NCI-H146 treated with DMSO at 0.1 percent for 48 hours (cell line): ENCODE data around the gene PRKAG2.
"Not testable (repeated sequence)": the region's sequence is repeated elsewhere in the genome, so short reads cannot be mapped to it uniquely, and the experiment has no call there.

ENCODE experiments used
- DNase-seq: peaks from one replicate; lab custom pipeline; 2025; ENCODE audit not compliant: unreplicated experiment; lab: John Stamatoyannopoulos, UW

The PRKAG2 gene

GRCh38 chr7:151837285-151838042, 39.5 kb downstream of the PRKAG2 start:
- DNase-seq: no peak

GRCh38 chr7:151836927-151837205, 40.0 kb downstream of the PRKAG2 start:
- DNase-seq: no peak

GRCh38 chr7:151836191-151836926, 40.6 kb downstream of the PRKAG2 start:
- DNase-seq: no peak

- DNase-seq: no peak
Measured at GRCh38 chr7:151835636-151836035, 41.3 kb downstream of the PRKAG2 start.

GRCh38 chr7:151834271-151835035, 42.5 kb downstream of the PRKAG2 start:
- no peak for DNase-seq

GRCh38 chr7:151833691-151834090, 43.2 kb downstream of the PRKAG2 start:
- no peak for DNase-seq

GRCh38 chr7:151833213-151833651, 43.7 kb downstream of the PRKAG2 start:
- no peak for DNase-seq

GRCh38 chr7:151832656-151833055, 44.3 kb downstream of the PRKAG2 start:
- DNase-seq: no peak

GRCh38 chr7:151832138-151832537, 44.8 kb downstream of the PRKAG2 start:
- no peak for DNase-seq

- no peak for DNase-seq
Measured at GRCh38 chr7:151831606-151832005, 45.3 kb downstream of the PRKAG2 start.

GRCh38 chr7:151830121-151830830, 46.6 kb downstream of the PRKAG2 start:
- no peak for DNase-seq

GRCh38 chr7:151829707-151830106, 47.2 kb downstream of the PRKAG2 start:
- no peak for DNase-seq

GRCh38 chr7:151827620-151828019, 49.3 kb downstream of the PRKAG2 start:
- no peak for DNase-seq

GRCh38 chr7:151826316-151826715, 50.6 kb downstream of the PRKAG2 start:
- DNase-seq: not testable (repeated sequence)

GRCh38 chr7:151825721-151826120, 51.2 kb downstream of the PRKAG2 start:
- DNase-seq: no peak

GRCh38 chr7:151824373-151824933, 52.5 kb downstream of the PRKAG2 start:
- no peak for DNase-seq

GRCh38 chr7:151823566-151824372, 53.1 kb downstream of the PRKAG2 start:
- DNase-seq: no peak

- DNase-seq: no peak
Measured at GRCh38 chr7:151822541-151823181, 54.3 kb downstream of the PRKAG2 start.

- DNase-seq: no peak
Measured at GRCh38 chr7:151821806-151822540, 54.9 kb downstream of the PRKAG2 start.
